HCT116 (cell line): ENCODE results near the gene AEBP1.

Source experiments
- CEBPB ChIP-seq: IDR thresholded peaks from 2 replicates; pipeline ENCODE4 v1.6.1; 2012; ENCODE audit warnings: low read depth
- ELF1 ChIP-seq: IDR thresholded peaks from 2 replicates; pipeline ENCODE4 v1.6.1; 2012; ENCODE audit warnings: low read depth, borderline replicate concordance
- POLR2A ChIP-seq: IDR thresholded peaks from 2 replicates; pipeline ENCODE4 v1.7.0; 2011; ENCODE audit warnings: borderline replicate concordance; ENCODE audit not compliant: insufficient read depth, insufficient read length; ENCODE audit errors: extremely low read depth
- POLR2AphosphoS5 ChIP-seq: IDR thresholded peaks from 2 replicates; pipeline ENCODE4 v1.6.1; 2011; ENCODE audit warnings: mild to moderate bottlenecking, low read depth, low read length, moderate library complexity
- SIN3A ChIP-seq: IDR thresholded peaks from 2 replicates; pipeline ENCODE4 v1.6.1; 2012; ENCODE audit warnings: low read depth
- SRF ChIP-seq: IDR thresholded peaks from 2 replicates; pipeline ENCODE4 v1.6.1; 2012; ENCODE audit warnings: low read depth
- TCF7L2 ChIP-seq: IDR thresholded peaks from 2 replicates; pipeline ENCODE4 v1.7.0; 2011; ENCODE audit warnings: borderline replicate concordance, inconsistent platforms; ENCODE audit not compliant: insufficient read depth, insufficient read length; ENCODE audit errors: extremely low read depth
- TF ChIP-seq, protein P1 (sequence below), 3 experiments: fragments of 200-600 bp in 1 of 3; sonication (generic) in 1 of 3; IDR thresholded peaks in 2 of 3; conservative IDR thresholded peaks in 1 of 3; 2 replicates each; pipeline ENCODE4 v1.5.1; 2012 to 2017; ENCODE audit warnings: low read depth in 2 of 3, low read length in 2 of 3, antibody characterized with exemption in 1 of 3, borderline replicate concordance in 1 of 3, control low read depth in 1 of 3, mild to moderate bottlenecking in 1 of 3, mixed read lengths in 1 of 3, mixed run types in 1 of 3, moderate library complexity in 1 of 3; ENCODE audit not compliant: insufficient read depth in 1 of 3
- TF ChIP-seq, protein P2 (sequence below): IDR thresholded peaks from 2 replicates; pipeline ENCODE4 v1.6.1; 2012
- TF ChIP-seq, protein P3 (sequence below): IDR thresholded peaks from 2 replicates; pipeline ENCODE4 v1.6.1; 2012

DNA sequence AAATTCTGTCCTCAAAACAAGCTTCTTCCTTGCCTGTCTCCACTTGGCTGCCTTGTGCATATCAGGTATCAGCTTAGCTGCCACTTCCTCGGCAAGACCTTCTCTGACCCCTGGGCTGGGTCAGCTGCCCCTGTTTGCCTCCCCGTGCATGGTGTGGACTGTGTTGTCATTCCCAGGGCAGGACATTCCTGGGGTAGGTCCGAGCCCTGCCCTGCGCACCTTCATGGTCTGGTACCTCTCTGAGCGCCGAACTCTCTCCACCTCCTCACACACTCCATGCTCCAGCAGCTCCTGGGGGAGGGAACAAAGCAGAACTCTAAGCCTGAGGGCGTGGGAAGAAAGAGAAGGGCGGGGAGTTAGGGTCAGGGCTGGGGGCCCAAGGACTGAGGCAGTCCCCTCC, 25.6 kb upstream of the AEBP1 start:
- TF ChIP-seq SRF (no peak), POLR2AphosphoS5 (no peak), POLR2A (no peak), SIN3A (no peak), CEBPB (no peak), TCF7L2 (no peak), ELF1 (no peak)
- TF ChIP-seq, protein P1, sequence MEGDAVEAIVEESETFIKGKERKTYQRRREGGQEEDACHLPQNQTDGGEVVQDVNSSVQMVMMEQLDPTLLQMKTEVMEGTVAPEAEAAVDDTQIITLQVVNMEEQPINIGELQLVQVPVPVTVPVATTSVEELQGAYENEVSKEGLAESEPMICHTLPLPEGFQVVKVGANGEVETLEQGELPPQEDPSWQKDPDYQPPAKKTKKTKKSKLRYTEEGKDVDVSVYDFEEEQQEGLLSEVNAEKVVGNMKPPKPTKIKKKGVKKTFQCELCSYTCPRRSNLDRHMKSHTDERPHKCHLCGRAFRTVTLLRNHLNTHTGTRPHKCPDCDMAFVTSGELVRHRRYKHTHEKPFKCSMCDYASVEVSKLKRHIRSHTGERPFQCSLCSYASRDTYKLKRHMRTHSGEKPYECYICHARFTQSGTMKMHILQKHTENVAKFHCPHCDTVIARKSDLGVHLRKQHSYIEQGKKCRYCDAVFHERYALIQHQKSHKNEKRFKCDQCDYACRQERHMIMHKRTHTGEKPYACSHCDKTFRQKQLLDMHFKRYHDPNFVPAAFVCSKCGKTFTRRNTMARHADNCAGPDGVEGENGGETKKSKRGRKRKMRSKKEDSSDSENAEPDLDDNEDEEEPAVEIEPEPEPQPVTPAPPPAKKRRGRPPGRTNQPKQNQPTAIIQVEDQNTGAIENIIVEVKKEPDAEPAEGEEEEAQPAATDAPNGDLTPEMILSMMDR (IDR thresholded peaks at IDR 0.05 in 2 of 3, conservative IDR thresholded peaks at IDR 0.05 in 1 of 3; ENCODE audit: borderline replicate concordance in 1 of 3, insufficient read depth in 1 of 3, low read depth in 2 of 3, low read length in 2 of 3): no peak
- TF ChIP-seq, protein P2, sequence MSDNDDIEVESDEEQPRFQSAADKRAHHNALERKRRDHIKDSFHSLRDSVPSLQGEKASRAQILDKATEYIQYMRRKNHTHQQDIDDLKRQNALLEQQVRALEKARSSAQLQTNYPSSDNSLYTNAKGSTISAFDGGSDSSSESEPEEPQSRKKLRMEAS: no peak
- TF ChIP-seq, protein P3, sequence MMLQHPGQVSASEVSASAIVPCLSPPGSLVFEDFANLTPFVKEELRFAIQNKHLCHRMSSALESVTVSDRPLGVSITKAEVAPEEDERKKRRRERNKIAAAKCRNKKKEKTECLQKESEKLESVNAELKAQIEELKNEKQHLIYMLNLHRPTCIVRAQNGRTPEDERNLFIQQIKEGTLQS: no peak
